HG03066 (cell line): ENCODE measurements around the gene PLAC9.

ENCODE experiments used
- ATAC-seq: cut with Tn5 transposase; IDR thresholded peaks from one replicate; pipeline ENCODE4 v1.9.1; 2021; ENCODE audit warnings: low read depth; ENCODE audit not compliant: unreplicated experiment

Gene PLAC9

GRCh38 chr10:80177781-80178636, 45.5 kb downstream of the PLAC9 start:
- no peak for ATAC-seq

GRCh38 chr10:80182986-80183385, 50.5 kb downstream of the PLAC9 start:
- ATAC-seq, result no peak

GRCh38 chr10:80183436-80183835, 50.9 kb downstream of the PLAC9 start:
- no peak for ATAC-seq

GRCh38 chr10:80184291-80184690, 51.8 kb downstream of the PLAC9 start:
- ATAC-seq, result no peak

GRCh38 chr10:80185578-80186299, 53.2 kb downstream of the PLAC9 start:
- ATAC-seq, result no peak

- ATAC-seq, result no peak
Observed at GRCh38 chr10:80186364-80187012, 54.0 kb downstream of the PLAC9 start.

- ATAC-seq, result no peak
Observed at GRCh38 chr10:80187060-80187459, 54.5 kb downstream of the PLAC9 start.

GRCh38 chr10:80187465-80188409, 55.2 kb downstream of the PLAC9 start:
- ATAC-seq, result peak; percentile 89

GRCh38 chr10:80188713-80189112, 56.2 kb downstream of the PLAC9 start:
- no peak for ATAC-seq

GRCh38 chr10:80191589-80192270, 59.2 kb downstream of the PLAC9 start:
- ATAC-seq, result no peak

GRCh38 chr10:80192553-80192952, 60.0 kb downstream of the PLAC9 start:
- ATAC-seq, result no peak

GRCh38 chr10:80194373-80195045, 62.0 kb downstream of the PLAC9 start:
- ATAC-seq, result no peak
